K562 (cell line): ENCODE data around the gene POC5. TPM values are rescaled to one million over a fixed set of nuclear protein-coding genes. Genes with fewer than 3 reads are reported as not detected.

Experiments
- ARNT ChIP-seq, 2 experiments: fragments of 450-650 bp; IDR thresholded peaks; 2 replicates each; pipeline ENCODE4 v1.6.1; 2016; ENCODE audit warnings: mild to moderate bottlenecking in 1 of 2
- ATF7 ChIP-seq: fragments of 450-650 bp; IDR thresholded peaks from 2 replicates; pipeline ENCODE4 v1.7.1; 2014; ENCODE audit warnings: mild to moderate bottlenecking, moderate library complexity
- BACH1 ChIP-seq: fragments of 200-800 bp; sonication (Bioruptor generic); IDR thresholded peaks from 2 replicates; pipeline ENCODE4 v1.6.1; 2016; ENCODE audit warnings: missing genetic modification characterization, missing compliant biosample characterization
- ESRRA ChIP-seq: fragments of 450-650 bp; IDR thresholded peaks from 2 replicates; pipeline ENCODE4 v1.6.1; 2014; ENCODE audit warnings: low read depth, mild to moderate bottlenecking, moderate library complexity, borderline replicate concordance
- ETS1 ChIP-seq: conservative IDR thresholded peaks from 2 replicates; pipeline ENCODE4 v1.6.1; 2011; ENCODE audit warnings: low read depth, mild to moderate bottlenecking, low read length; ENCODE audit not compliant: control insufficient read depth
- LCOR ChIP-seq: sonication (generic); formaldehyde crosslinking; IDR thresholded peaks from 2 replicates; pipeline ENCODE4 v1.8.0; 2022; ENCODE audit warnings: mild to moderate bottlenecking, missing genetic modification reagents
- MXI1 ChIP-seq: IDR thresholded peaks from 2 replicates; pipeline ENCODE4 v1.6.1; 2011; ENCODE audit warnings: low read depth, mild to moderate bottlenecking, improper control_type of control experiment, low read length
- NFIX ChIP-seq: fragments of 250-450 bp; sonication (Bioruptor Pico); IDR thresholded peaks from 2 replicates; pipeline ENCODE4 v1.4.0; 2020; ENCODE audit warnings: low read depth, mild to moderate bottlenecking, moderate library complexity
- NFRKB ChIP-seq: fragments of 450-650 bp; IDR thresholded peaks from 2 replicates; pipeline ENCODE4 v1.6.1; 2016; ENCODE audit warnings: low read depth
- NR1H2 ChIP-seq: sonication (generic); formaldehyde crosslinking; IDR thresholded peaks from 2 replicates; pipeline ENCODE4 v1.4.0; 2020; ENCODE audit warnings: mild to moderate bottlenecking, missing genetic modification reagents
- PML ChIP-seq: IDR thresholded peaks from 2 replicates; pipeline ENCODE4 v1.6.1; 2012; ENCODE audit warnings: low read length, inconsistent platforms
- RFX1 ChIP-seq: fragments of 450-650 bp; IDR thresholded peaks from 2 replicates; pipeline ENCODE4 v1.6.1; 2016; ENCODE audit warnings: mild to moderate bottlenecking, moderate library complexity
- RREB1 ChIP-seq: fragments of 250-450 bp; sonication (Bioruptor Pico); IDR thresholded peaks from 2 replicates; pipeline ENCODE4 v1.4.0; 2020
- SIX5 ChIP-seq, 2 experiments: IDR thresholded peaks; 2 replicates each; pipeline ENCODE4 v1.6.1; 2011; ENCODE audit warnings: low read length in 2 of 2, borderline replicate concordance in 1 of 2, low read depth in 1 of 2, mild to moderate bottlenecking in 1 of 2, moderate library complexity in 1 of 2; ENCODE audit not compliant: insufficient read depth in 1 of 2
- YBX1 ChIP-seq: fragments of 450-650 bp; IDR thresholded peaks from 2 replicates; pipeline ENCODE4 v1.7.1; 2016; ENCODE audit warnings: mild to moderate bottlenecking
- ZBTB11 ChIP-seq, 3 experiments: fragments of 200-800 bp in 1 of 3; fragments of 250-450 bp in 1 of 3; fragments of 450-650 bp in 1 of 3; sonication (Bioruptor Pico) in 1 of 3; sonication (Bioruptor generic) in 1 of 3; formaldehyde crosslinking in 1 of 3; IDR thresholded peaks; 2 replicates each; pipeline versions ENCODE4 v1.6.1 to v1.8.0; 2016 to 2022; ENCODE audit warnings: mild to moderate bottlenecking in 2 of 3, missing genetic modification characterization in 2 of 3, missing compliant biosample characterization in 1 of 3, moderate library complexity in 1 of 3
- ZNF12 ChIP-seq: sonication (generic); formaldehyde crosslinking; IDR thresholded peaks from 2 replicates; pipeline ENCODE4 v1.4.0; 2020; ENCODE audit warnings: mild to moderate bottlenecking, missing genetic modification reagents
- polyA plus RNA-seq, 8 experiments: library from polyadenylated mRNA; depleted of rRNA in 4 of 8; stranded (reverse) in 5 of 8; unstranded in 3 of 8; fragments of >200 nt; fragmentation: Nextera tagmentation in 2 of 8; fragmentation: Illumina TruSeq in 1 of 8; extraction: Ambion mirVana in 2 of 8; extraction: Trizol in 1 of 8; gene quantifications; 2 replicates each; pipeline versions ENCODE4 v1.2.1 to v1.2.3, GENCODE V29; 2011 to 2014; ENCODE audit warnings: inconsistent platforms in 1 of 8, missing spikeins in 1 of 8
- total RNA-seq, 7 experiments: library from RNA; depleted of rRNA in 6 of 7; stranded (reverse); fragments of >200 nt in 6 of 7; fragmentation: Illumina TruSeq in 2 of 7; extraction: Trizol in 2 of 7; gene quantifications; 2 replicates each; pipeline versions ENCODE4 v1.2.1 to v1.2.3, GENCODE V29; 2011 to 2021; ENCODE audit warnings: low replicate concordance in 1 of 7

POC5 gene
- total and polyA plus RNA-seq, 9 of the 15 experiments (the other 6 are each of a cell fraction or from before 2014, with no cell fraction given): 14.5 to 38.2 (median 27.0) TPM

GRCh38 chr5:75717082-75717922 is at the start of gene POC5 (continued):
- TF ChIP-seq YBX1: no peak
- TF ChIP-seq ESRRA: peak; percentile 57; the same call in 1 of the 2 replicates
- peak; percentile 64; the same call in 1 of the 2 replicates for TF ChIP-seq ZNF12 (CRISPR knock-in tag)
- TF ChIP-seq PML: peak; percentile 75
- no peak for TF ChIP-seq NFIX (CRISPR knock-in tag)
- TF ChIP-seq BACH1: no peak
- peak; percentile 74 for TF ChIP-seq MXI1
- TF ChIP-seq RREB1 (CRISPR knock-in tag): no peak
- 0 out of 2 replicates have a peak, but pooled peaks have one; percentile 28 for TF ChIP-seq ETS1
- peak in 1 of 2 experiments; percentile 75; a peak in 1 of 4 replicates for TF ChIP-seq ARNT (IDR thresholded peaks at IDR 0.05)
- TF ChIP-seq RFX1: peak; percentile 49
- peak; percentile 79 to 98 (median 84); a peak in 5 of 6 replicates for TF ChIP-seq ZBTB11 (CRISPR knock-in tag; IDR thresholded peaks at IDR 0.05)
- TF ChIP-seq NFRKB: peak; percentile 49; the same call in 1 of the 2 replicates
- TF ChIP-seq NR1H2 (CRISPR knock-in tag): no peak
- TF ChIP-seq SIX5 (IDR thresholded peaks at IDR 0.05; ENCODE audit: borderline replicate concordance in 1 of 2, insufficient read depth in 1 of 2, low read depth in 1 of 2, low read length in 2 of 2): 0 out of 4 replicates have a peak, but pooled peaks of 1 of the 2 experiments have one; percentile 9
- peak; percentile 63; the same call in 1 of the 2 replicates for TF ChIP-seq LCOR
- peak; percentile 78 for TF ChIP-seq ATF7
